GM18499 (cell line): ENCODE results near the gene MYLK.
"Not testable (repeated sequence)": the region's sequence is repeated elsewhere in the genome, so short reads cannot be mapped to it uniquely, and the experiment has no call there.

Experiments used
- ATAC-seq: cut with Tn5 transposase; IDR thresholded peaks from one replicate; pipeline ENCODE4 v1.9.1; 2021; ENCODE audit warnings: moderate number of reproducible peaks; ENCODE audit not compliant: insufficient read depth, unreplicated experiment

The MYLK gene

GRCh38 chr3:123755501-123755900, 128.6 kb downstream of the MYLK start:
- no peak for ATAC-seq

GRCh38 chr3:123755085-123755484, 129.0 kb downstream of the MYLK start:
- ATAC-seq, result no peak

GRCh38 chr3:123753286-123753685, 130.8 kb downstream of the MYLK start:
- ATAC-seq, result no peak

GRCh38 chr3:123752228-123752627, 131.9 kb downstream of the MYLK start:
- no peak for ATAC-seq

- ATAC-seq, result no peak
These were observed 132.7 kb downstream of the MYLK start for GRCh38 chr3:123751433-123751832.

- no peak for ATAC-seq
These were observed 133.3 kb downstream of the MYLK start for GRCh38 chr3:123750659-123751420.

GRCh38 chr3:123750209-123750608, 133.9 kb downstream of the MYLK start:
- ATAC-seq, result no peak

- ATAC-seq, result no peak
These were observed 134.4 kb downstream of the MYLK start for GRCh38 chr3:123749711-123750110.

GRCh38 chr3:123745184-123745855, 138.8 kb downstream of the MYLK start:
- no peak for ATAC-seq

GRCh38 chr3:123744064-123744463, 140.1 kb downstream of the MYLK start:
- no peak for ATAC-seq

- ATAC-seq, result no peak
These were observed 141.0 kb downstream of the MYLK start for GRCh38 chr3:123743121-123743520.

GRCh38 chr3:123741041-123741511, 143.1 kb downstream of the MYLK start:
- ATAC-seq, result no peak

- no peak for ATAC-seq
These were observed 143.7 kb downstream of the MYLK start for GRCh38 chr3:123740391-123740822.

GRCh38 chr3:123739754-123740153, 144.4 kb downstream of the MYLK start:
- no peak for ATAC-seq

- ATAC-seq, result no peak
These were observed 145.0 kb downstream of the MYLK start for GRCh38 chr3:123739106-123739505.

- ATAC-seq, result not testable (repeated sequence)
These were observed 145.6 kb downstream of the MYLK start for GRCh38 chr3:123738522-123738921.

- no peak for ATAC-seq
These were observed 147.0 kb downstream of the MYLK start for GRCh38 chr3:123737168-123737567.

GRCh38 chr3:123735456-123735855, 148.7 kb downstream of the MYLK start:
- no peak for ATAC-seq

- no peak for ATAC-seq
These were observed 149.6 kb downstream of the MYLK start for GRCh38 chr3:123734527-123734902.

- no peak for ATAC-seq
These were observed 150.2 kb downstream of the MYLK start for GRCh38 chr3:123733805-123734526.

GRCh38 chr3:123733341-123733740, 150.8 kb downstream of the MYLK start:
- ATAC-seq, result no peak
